Right lung (tissue), 5 donors: ENCODE data around the gene WDR70. TPM values are rescaled to one million over a fixed set of nuclear protein-coding genes. Genes with fewer than 3 reads are reported as not detected.
"Not testable (repeated sequence)": the region's sequence is repeated elsewhere in the genome, so short reads cannot be mapped to it uniquely, and the experiment has no call there.

Experiments used
- DNase-seq, 2 donors: peaks; one replicate each; pipeline ENCODE4 v3.0.0-alpha.2; 2013
- polyA plus RNA-seq, 5 donors: library from polyadenylated mRNA; unstranded; fragments of 120-200 nt; gene quantifications; one replicate each; pipeline versions ENCODE4 v1.2.1 to v1.2.3, GENCODE V29; 2013; ENCODE audit warnings: inconsistent platforms in 1 of 5, low replicate concordance in 1 of 5; ENCODE audit not compliant: insufficient read length in 5 of 5, insufficient read depth in 1 of 5

Gene WDR70
- polyA plus RNA-seq, 5 donors = 44.6 to 64.4 (median 52.2) TPM

GRCh38 chr5:37506722-37507121, 127.6 kb downstream of the WDR70 start:
- DNase-seq = no peak

GRCh38 chr5:37511646-37512045, 132.5 kb downstream of the WDR70 start:
- DNase-seq = no peak

- no peak for DNase-seq
These were observed 135.8 kb downstream of the WDR70 start for GRCh38 chr5:37514946-37515345.

- no peak for DNase-seq
These were observed 138.6 kb downstream of the WDR70 start for GRCh38 chr5:37517686-37518085.

- not testable (repeated sequence) for DNase-seq
These were observed 139.2 kb downstream of the WDR70 start for GRCh38 chr5:37518356-37518755.

GRCh38 chr5:37519304-37519703, 140.2 kb downstream of the WDR70 start:
- DNase-seq = no peak

GRCh38 chr5:37519807-37520206, 140.7 kb downstream of the WDR70 start:
- no peak for DNase-seq

GRCh38 chr5:37520811-37521210, 141.7 kb downstream of the WDR70 start:
- DNase-seq = no peak

GRCh38 chr5:37532976-37533740, 154.0 kb downstream of the WDR70 start:
- no peak for DNase-seq

- DNase-seq = no peak
These were observed 154.7 kb downstream of the WDR70 start for GRCh38 chr5:37533851-37534250.

- no peak for DNase-seq
These were observed 160.3 kb downstream of the WDR70 start for GRCh38 chr5:37539459-37539858.

- DNase-seq = no peak
These were observed 164.1 kb downstream of the WDR70 start for GRCh38 chr5:37543216-37543615.

- DNase-seq = no peak
These were observed 170.3 kb downstream of the WDR70 start for GRCh38 chr5:37549411-37549810.

GRCh38 chr5:37552161-37552560, 173.0 kb downstream of the WDR70 start:
- no peak for DNase-seq

GRCh38 chr5:37552770-37553719, 173.9 kb downstream of the WDR70 start:
- DNase-seq = no peak

GRCh38 chr5:37553720-37554404, 174.7 kb downstream of the WDR70 start:
- no peak for DNase-seq

- DNase-seq = no peak
These were observed 175.3 kb downstream of the WDR70 start for GRCh38 chr5:37554405-37554739.

GRCh38 chr5:37554938-37555337, 175.8 kb downstream of the WDR70 start:
- DNase-seq = no peak

- DNase-seq = no peak
These were observed 178.7 kb downstream of the WDR70 start for GRCh38 chr5:37557734-37558293.

GRCh38 chr5:37565062-37565670, 186.0 kb downstream of the WDR70 start:
- DNase-seq = no peak

- no peak for DNase-seq
These were observed 188.4 kb downstream of the WDR70 start for GRCh38 chr5:37567566-37567965.
